AG04450 (cell line): ENCODE measurements around the gene FOXM1. TPM values are rescaled to one million over a fixed set of nuclear protein-coding genes. Genes with fewer than 3 reads are reported as not detected.

Experiments
- CTCF ChIA-PET: fragments of 300-600, 350-600 bp; formaldehyde crosslinking; extraction: SDS; loops from one replicate; lab custom pipeline; 2022; ENCODE audit warnings: antibody characterized with exemption, inconsistent platforms; lab: Charles Lee
- POLR2A ChIA-PET: fragments of 350-600 bp; formaldehyde crosslinking; extraction: SDS; loops from one replicate; lab custom pipeline; 2021; ENCODE audit warnings: antibody characterized with exemption, inconsistent platforms; lab: Yijun Ruan, JAX
- DNase-seq: peaks from one replicate; pipeline ENCODE4 v3.0.0-alpha.2; 2011; ENCODE audit warnings: low read depth, low spot score
- H3K27ac ChIP-seq: one replicate; pipeline ENCODE4 v1.5.1; 2012; ENCODE audit warnings: low read depth, low read length, control low read depth
- H3K27me3 ChIP-seq: one replicate; pipeline ENCODE4 v1.6.0; 2012; ENCODE audit warnings: low read length; ENCODE audit not compliant: control insufficient read depth, insufficient read depth
- H3K4me3 ChIP-seq: 2 replicates; pipeline ENCODE4 v1.5.1; 2011; ENCODE audit warnings: mild to moderate bottlenecking, low read depth, low read length, control low read depth
- H3K9me3 ChIP-seq: 2 replicates; pipeline ENCODE4 v1.5.1; 2012; ENCODE audit warnings: low read length; ENCODE audit not compliant: control insufficient read depth, insufficient read depth
- CTCF ChIP-seq: IDR thresholded peaks from 2 replicates; pipeline ENCODE4 v1.5.1; 2011; ENCODE audit warnings: low read depth, low read length, control low read depth, inconsistent platforms
- polyA plus RNA-seq: library from polyadenylated mRNA; depleted of rRNA; stranded (reverse); fragments of >200 nt; gene quantifications from 2 replicates; pipeline ENCODE4 v1.2.3, GENCODE V29; 2011

FOXM1 gene
- polyA plus RNA-seq, 1 experiment = 10.8 TPM

- POLR2A ChIA-PET = no interaction called here
- no peaks in the 10 kb centered on the region for H3K9me3 ChIP-seq
- H3K27me3 ChIP-seq = no peaks in the 10 kb centered on the region
- H3K27ac ChIP-seq = no peak overlapping the region
- no peak for DNase-seq
- no peak for TF ChIP-seq CTCF
- no peak overlapping the region for H3K4me3 ChIP-seq
- CTCF ChIA-PET = interaction anchor here (0.8 kb wide), 1 partner anchor 181 kb away, joined by 3 read pairs; no protein-coding TSS in a partner anchor
Observed at GRCh38 chr12:2860170-2860569, 16.8 kb downstream of the FOXM1 start.

GRCh38 chr12:2858944-2859421 lies 18.0 kb downstream of the FOXM1 start:
- no peak for TF ChIP-seq CTCF
- ChIA-PET CTCF (interaction anchor here (1.4 kb wide), 1 partner anchor 214 kb away, joined by 3 read pairs; no protein-coding TSS in a partner anchor), POLR2A (no interaction called here)
- no peaks in the 10 kb centered on the region for H3K27me3 ChIP-seq
- no peak for DNase-seq
- H3K9me3 ChIP-seq = no peaks in the 10 kb centered on the region
- H3K27ac ChIP-seq = no peak overlapping the region
- H3K4me3 ChIP-seq = no peak overlapping the region

GRCh38 chr12:2858334-2858733 lies 18.6 kb downstream of the FOXM1 start:
- TF ChIP-seq CTCF = no peak
- ChIA-PET POLR2A (interaction anchor here (1.2 kb wide), 1 partner anchor 13 kb away, joined by 4 read pairs; no protein-coding TSS in a partner anchor), CTCF (interaction anchor here (1.4 kb wide), 1 partner anchor 215 kb away, joined by 3 read pairs; no protein-coding TSS in a partner anchor)
- H3K9me3 ChIP-seq = no peaks in the 10 kb centered on the region
- no peak overlapping the region for H3K4me3 ChIP-seq
- no peak for DNase-seq
- no peak overlapping the region for H3K27ac ChIP-seq
- no peaks in the 10 kb centered on the region for H3K27me3 ChIP-seq

- POLR2A ChIA-PET = interaction anchor here (1.2 kb wide), 1 partner anchor 12 kb away, joined by 4 read pairs; no protein-coding TSS in a partner anchor
- no peak for TF ChIP-seq CTCF
- Histone ChIP-seq H3K9me3 (no peaks in the 10 kb centered on the region), H3K27ac (no peak overlapping the region), H3K27me3 (no peaks in the 10 kb centered on the region), H3K4me3 (no peak overlapping the region)
- DNase-seq = no peak
- CTCF ChIA-PET = interaction anchor here (1.1 to 1.4 kb wide), 2 partner anchors 177 to 215 kb away, joined by 3 to 4 read pairs; no protein-coding TSS in a partner anchor
Observed at GRCh38 chr12:2857576-2857975, 19.4 kb downstream of the FOXM1 start.

DNA sequence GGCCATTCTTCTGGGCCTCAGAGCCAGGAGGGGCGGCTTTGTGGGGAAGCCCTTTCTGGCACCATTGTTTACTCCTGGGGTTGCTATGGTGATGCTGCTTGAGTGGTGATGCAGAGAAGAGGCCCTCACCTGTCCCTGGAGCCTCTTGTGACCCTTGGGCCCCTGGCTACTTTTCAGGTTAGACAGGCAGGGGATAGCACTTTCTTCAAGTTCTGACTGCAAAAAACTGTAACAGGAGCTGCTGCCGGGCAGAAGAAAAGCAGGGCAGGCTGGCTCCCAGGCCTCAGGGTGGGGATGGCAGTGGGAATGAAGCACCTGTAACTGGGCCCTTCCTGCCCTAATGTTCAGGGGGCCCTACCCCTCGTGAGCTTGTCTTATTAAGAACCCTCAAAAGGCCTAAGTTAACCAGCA lies 19.9 kb downstream of the FOXM1 start, which contains the start of gene TEX52:
TEX52 (minus strand) TSS at position 19 of the 411 bp plus-strand sequence; CDS start at position 6, 13 bp downstream.
- Histone ChIP-seq H3K27ac (no peak within 1 kb of the TSS), H3K9me3 (no peaks in the 10 kb centered on the region), H3K4me3 (no peak within 1 kb of the TSS), H3K27me3 (no peaks in the 10 kb centered on the region)
- no peak for TF ChIP-seq CTCF
- no peak for DNase-seq
- CTCF ChIA-PET = interaction anchor here (1.1 kb wide), 1 partner anchor 178 kb away, joined by 4 read pairs; no protein-coding TSS in a partner anchor
- POLR2A ChIA-PET = interaction anchor here (1.2 kb wide), 1 partner anchor 12 kb away, joined by 4 read pairs; no protein-coding TSS in a partner anchor
